ENCODE measurements around the gene CACNA2D3. TPM values are rescaled to one million over a fixed set of nuclear protein-coding genes. Genes with fewer than 3 reads are reported as not detected.

Gene CACNA2D3
- polyA plus RNA-seq, 1 donor from 2014 or later = 26.2 TPM

DNA sequence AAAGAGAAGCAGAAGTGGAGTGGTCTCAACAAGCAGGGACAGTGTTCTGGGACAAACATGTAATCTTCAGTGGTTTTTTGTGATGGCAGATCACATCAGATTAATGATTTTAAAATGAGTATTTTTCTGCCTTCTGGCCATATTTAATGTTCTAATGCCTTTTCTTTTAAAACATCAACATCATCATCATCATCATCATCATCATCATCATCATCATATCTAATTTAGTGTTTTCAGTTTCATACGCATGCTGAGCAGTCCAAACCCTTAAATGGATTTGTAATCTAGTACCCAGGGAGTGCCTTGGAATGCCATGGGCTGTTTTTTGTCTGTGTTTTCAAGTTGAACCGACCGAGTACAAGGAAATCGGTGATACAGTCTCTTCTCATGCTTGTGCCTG, 68.9 kb downstream of the CACNA2D3 start:
- H3F3A ChIP-seq (ENCODE audit: insufficient read depth, low read length, poor library complexity, severe bottlenecking) = no peaks in the 10 kb centered on the region
- H3K9me2 ChIP-seq (ENCODE audit: insufficient read depth, low read length) = no peaks in the 10 kb centered on the region
- H3K36me3 ChIP-seq (ENCODE audit: insufficient read depth, low read length) = no peaks in the 10 kb centered on the region
- H3K4me3 ChIP-seq (ENCODE audit: low read length) = no peak overlapping the region
- H3K27me3 ChIP-seq (ENCODE audit: insufficient read depth, low read depth, low read length) = no peaks in the 10 kb centered on the region
- no peak overlapping the region for H3K9ac ChIP-seq (ENCODE audit: low read length)
- no peak overlapping the region for H2AFZ ChIP-seq (ENCODE audit: low read depth, low read length)
- no peaks in the 10 kb centered on the region for H3K79me2 ChIP-seq (replicated peaks; ENCODE audit: insufficient read depth, low read length)
- H4K20me1 ChIP-seq (ENCODE audit: insufficient read depth) = no peaks in the 10 kb centered on the region
- TF ChIP-seq, protein P1, sequence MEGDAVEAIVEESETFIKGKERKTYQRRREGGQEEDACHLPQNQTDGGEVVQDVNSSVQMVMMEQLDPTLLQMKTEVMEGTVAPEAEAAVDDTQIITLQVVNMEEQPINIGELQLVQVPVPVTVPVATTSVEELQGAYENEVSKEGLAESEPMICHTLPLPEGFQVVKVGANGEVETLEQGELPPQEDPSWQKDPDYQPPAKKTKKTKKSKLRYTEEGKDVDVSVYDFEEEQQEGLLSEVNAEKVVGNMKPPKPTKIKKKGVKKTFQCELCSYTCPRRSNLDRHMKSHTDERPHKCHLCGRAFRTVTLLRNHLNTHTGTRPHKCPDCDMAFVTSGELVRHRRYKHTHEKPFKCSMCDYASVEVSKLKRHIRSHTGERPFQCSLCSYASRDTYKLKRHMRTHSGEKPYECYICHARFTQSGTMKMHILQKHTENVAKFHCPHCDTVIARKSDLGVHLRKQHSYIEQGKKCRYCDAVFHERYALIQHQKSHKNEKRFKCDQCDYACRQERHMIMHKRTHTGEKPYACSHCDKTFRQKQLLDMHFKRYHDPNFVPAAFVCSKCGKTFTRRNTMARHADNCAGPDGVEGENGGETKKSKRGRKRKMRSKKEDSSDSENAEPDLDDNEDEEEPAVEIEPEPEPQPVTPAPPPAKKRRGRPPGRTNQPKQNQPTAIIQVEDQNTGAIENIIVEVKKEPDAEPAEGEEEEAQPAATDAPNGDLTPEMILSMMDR (IDR thresholded peaks at IDR 0.05; ENCODE audit: poor library complexity, severe bottlenecking) = no peak
- TF ChIP-seq RAD21 (conservative IDR thresholded peaks at IDR 0.05) (no peak), MXI1 (conservative IDR thresholded peaks at IDR 0.05; ENCODE audit: poor library complexity, severe bottlenecking) (no peak), SMC3 (conservative IDR thresholded peaks at IDR 0.05; ENCODE audit: poor library complexity) (no peak), TAF1 (IDR thresholded peaks at IDR 0.05; ENCODE audit: low read depth) (no peak), POLR2AphosphoS5 (IDR thresholded peaks at IDR 0.05) (no peak), EP300 (conservative IDR thresholded peaks at IDR 0.05; ENCODE audit: poor library complexity, severe bottlenecking) (no peak), EZH2 (IDR thresholded peaks at IDR 0.05; ENCODE audit: borderline replicate concordance, insufficient read depth, low read length, poor library complexity, severe bottlenecking) (no peak)
- TF ChIP-seq, protein P2, sequence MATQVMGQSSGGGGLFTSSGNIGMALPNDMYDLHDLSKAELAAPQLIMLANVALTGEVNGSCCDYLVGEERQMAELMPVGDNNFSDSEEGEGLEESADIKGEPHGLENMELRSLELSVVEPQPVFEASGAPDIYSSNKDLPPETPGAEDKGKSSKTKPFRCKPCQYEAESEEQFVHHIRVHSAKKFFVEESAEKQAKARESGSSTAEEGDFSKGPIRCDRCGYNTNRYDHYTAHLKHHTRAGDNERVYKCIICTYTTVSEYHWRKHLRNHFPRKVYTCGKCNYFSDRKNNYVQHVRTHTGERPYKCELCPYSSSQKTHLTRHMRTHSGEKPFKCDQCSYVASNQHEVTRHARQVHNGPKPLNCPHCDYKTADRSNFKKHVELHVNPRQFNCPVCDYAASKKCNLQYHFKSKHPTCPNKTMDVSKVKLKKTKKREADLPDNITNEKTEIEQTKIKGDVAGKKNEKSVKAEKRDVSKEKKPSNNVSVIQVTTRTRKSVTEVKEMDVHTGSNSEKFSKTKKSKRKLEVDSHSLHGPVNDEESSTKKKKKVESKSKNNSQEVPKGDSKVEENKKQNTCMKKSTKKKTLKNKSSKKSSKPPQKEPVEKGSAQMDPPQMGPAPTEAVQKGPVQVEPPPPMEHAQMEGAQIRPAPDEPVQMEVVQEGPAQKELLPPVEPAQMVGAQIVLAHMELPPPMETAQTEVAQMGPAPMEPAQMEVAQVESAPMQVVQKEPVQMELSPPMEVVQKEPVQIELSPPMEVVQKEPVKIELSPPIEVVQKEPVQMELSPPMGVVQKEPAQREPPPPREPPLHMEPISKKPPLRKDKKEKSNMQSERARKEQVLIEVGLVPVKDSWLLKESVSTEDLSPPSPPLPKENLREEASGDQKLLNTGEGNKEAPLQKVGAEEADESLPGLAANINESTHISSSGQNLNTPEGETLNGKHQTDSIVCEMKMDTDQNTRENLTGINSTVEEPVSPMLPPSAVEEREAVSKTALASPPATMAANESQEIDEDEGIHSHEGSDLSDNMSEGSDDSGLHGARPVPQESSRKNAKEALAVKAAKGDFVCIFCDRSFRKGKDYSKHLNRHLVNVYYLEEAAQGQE (IDR thresholded peaks at IDR 0.05; ENCODE audit: borderline replicate concordance) = no peak
- H3K4me2 ChIP-seq (ENCODE audit: low read length) = no peak overlapping the region
- H3K9me3 ChIP-seq (ENCODE audit: low read length) = no peaks in the 10 kb centered on the region
- peak overlapping the region; percentile 68 for H3K27ac ChIP-seq (ENCODE audit: low read length)

DNA sequence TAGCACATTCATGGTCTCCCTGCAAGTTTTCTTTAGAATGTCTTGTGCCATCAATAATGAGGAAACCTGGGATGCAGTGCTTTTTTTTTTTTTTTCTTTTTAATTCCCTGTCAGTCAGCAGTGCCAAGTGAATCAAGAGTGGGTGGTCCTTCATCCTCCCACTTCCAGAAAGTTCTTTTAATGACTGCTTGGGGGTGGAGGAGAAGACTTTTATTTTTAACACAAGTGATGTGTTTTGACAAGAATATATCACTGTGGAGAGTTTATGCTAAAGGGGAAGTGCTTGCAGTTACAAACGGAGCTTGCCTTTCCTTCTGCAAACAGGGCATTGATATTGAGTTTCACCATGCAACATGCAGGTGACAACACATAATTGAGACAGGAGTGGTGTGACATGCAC, 69.7 kb downstream of the CACNA2D3 start:
- H3K9me3 ChIP-seq (ENCODE audit: low read length) = no peaks in the 10 kb centered on the region
- H3K4me3 ChIP-seq (ENCODE audit: low read length) = peak overlapping the region; percentile 33
- H3K36me3 ChIP-seq (ENCODE audit: insufficient read depth, low read length) = no peaks in the 10 kb centered on the region
- H2AFZ ChIP-seq (ENCODE audit: low read depth, low read length) = no peak overlapping the region
- no peak overlapping the region for H3K9ac ChIP-seq (ENCODE audit: low read length)
- H3K27me3 ChIP-seq (ENCODE audit: insufficient read depth, low read depth, low read length) = no peaks in the 10 kb centered on the region
- no peak overlapping the region for H3K4me2 ChIP-seq (ENCODE audit: low read length)
- no peaks in the 10 kb centered on the region for H4K20me1 ChIP-seq (ENCODE audit: insufficient read depth)
- TF ChIP-seq EP300 (conservative IDR thresholded peaks at IDR 0.05; ENCODE audit: poor library complexity, severe bottlenecking) (peak; percentile 34), EZH2 (IDR thresholded peaks at IDR 0.05; ENCODE audit: borderline replicate concordance, insufficient read depth, low read length, poor library complexity, severe bottlenecking) (no peak)
- TF ChIP-seq, protein P1 (IDR thresholded peaks at IDR 0.05; ENCODE audit: poor library complexity, severe bottlenecking) = no peak
- TF ChIP-seq, protein P2 (IDR thresholded peaks at IDR 0.05; ENCODE audit: borderline replicate concordance) = no peak
- no peaks in the 10 kb centered on the region for H3K79me2 ChIP-seq (replicated peaks; ENCODE audit: insufficient read depth, low read length)
- H3K27ac ChIP-seq (ENCODE audit: low read length) = peak overlapping the region; percentile 68
- no peaks in the 10 kb centered on the region for H3F3A ChIP-seq (ENCODE audit: insufficient read depth, low read length, poor library complexity, severe bottlenecking)
- H3K9me2 ChIP-seq (ENCODE audit: insufficient read depth, low read length) = no peaks in the 10 kb centered on the region

All from neural cell (in vitro differentiated cells).